Lung microvascular endothelial cell (primary cell): ENCODE data around the gene SPTBN1. TPM values are rescaled to one million over a fixed set of nuclear protein-coding genes. Genes with fewer than 3 reads are reported as not detected.

Experiments
- DNase-seq, 2 donors: peaks; one replicate each; pipeline versions ENCODE4 v3.0.0 to v3.0.0-alpha.2; 2010; ENCODE audit warnings: low read depth in 2 of 2
- total RNA-seq: library from RNA; depleted of rRNA; stranded (reverse); fragments of >200 nt; gene quantifications from 2 replicates; pipeline ENCODE4 v1.2.1, GENCODE V29; 2014

Gene SPTBN1
- total RNA-seq, 1 donor from 2014 or later = 652 TPM

- DNase-seq = no peak
Observed at GRCh38 chr2:54589038-54589339, 132.9 kb downstream of the SPTBN1 start.

- peak; percentile 93 to 98 for DNase-seq
Observed at GRCh38 chr2:54589340-54590215, 133.5 kb downstream of the SPTBN1 start.

GRCh38 chr2:54590216-54591120 is 134.3 kb downstream of the SPTBN1 start:
- no peak for DNase-seq

DNA sequence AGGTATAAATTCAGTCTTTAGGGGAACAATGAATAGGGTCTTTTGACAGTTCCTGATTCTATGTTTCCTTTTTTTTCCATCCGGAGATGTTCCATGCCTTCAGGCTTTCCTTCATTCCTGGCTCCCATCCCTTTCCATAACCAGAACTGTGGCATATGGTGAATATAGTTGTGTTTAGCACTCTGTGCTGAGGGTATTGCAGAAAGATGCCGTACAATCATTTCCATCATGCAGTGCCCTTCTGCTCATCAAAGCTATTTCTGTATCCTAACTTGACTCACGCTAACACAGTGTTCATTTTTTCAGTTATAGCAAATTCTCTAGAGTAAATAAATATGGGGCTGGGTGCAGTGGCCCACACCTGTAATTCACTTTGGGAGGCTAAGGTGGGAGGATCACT is 135.4 kb downstream of the SPTBN1 start:
- no peak for DNase-seq

- DNase-seq = no peak
Observed at GRCh38 chr2:54593249-54593648, 137.1 kb downstream of the SPTBN1 start.

DNA sequence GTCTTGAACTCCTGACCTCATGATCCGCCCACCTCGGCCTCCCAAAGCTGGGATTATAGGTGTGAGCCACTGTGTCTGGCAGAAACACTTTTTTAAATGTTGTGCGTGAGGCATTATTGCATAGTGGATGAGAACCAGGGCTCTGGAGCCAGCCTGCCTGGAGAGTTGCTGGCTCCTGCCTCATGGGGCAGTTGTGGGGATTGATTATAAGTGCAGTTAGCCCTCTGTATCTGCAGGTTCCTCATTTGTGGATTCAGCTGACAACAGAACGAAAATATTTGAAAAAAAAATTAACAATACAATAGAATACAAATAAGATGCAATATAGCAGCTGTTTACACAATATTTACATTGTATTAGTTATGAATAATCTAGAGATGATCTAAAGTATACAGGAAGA is 137.9 kb downstream of the SPTBN1 start:
- no peak for DNase-seq

DNA sequence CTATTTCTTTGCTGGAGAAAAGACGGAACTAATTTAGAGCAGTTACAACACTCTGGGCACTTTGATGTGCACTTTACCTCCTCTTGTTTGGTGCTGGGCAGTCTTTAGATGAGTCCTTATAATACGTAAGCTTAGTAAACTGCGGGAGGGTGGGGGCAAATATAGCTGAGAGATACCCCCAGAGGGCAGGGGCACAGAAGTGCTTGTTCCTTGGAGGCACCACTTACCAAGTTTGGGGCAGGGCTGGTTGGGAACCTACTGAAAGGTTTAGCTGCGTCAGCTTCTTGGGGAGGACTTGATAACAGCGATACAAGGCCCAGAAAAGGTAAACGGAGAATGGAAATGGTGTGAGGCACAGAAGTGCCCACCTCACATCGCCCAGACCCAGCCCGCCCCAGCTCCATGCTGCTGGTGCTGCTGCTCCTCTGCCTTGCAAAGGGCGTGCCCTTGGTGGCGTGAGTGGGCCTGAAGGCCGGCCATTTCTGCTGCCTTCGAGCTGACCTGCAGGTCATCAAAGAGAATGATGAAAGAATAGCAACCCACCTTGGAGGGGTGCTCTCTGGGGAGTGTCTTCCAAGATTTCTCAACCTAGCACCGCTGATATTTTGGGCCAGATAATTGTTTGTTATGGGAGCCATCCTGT is 139.2 kb downstream of the SPTBN1 start:
- no peak for DNase-seq

GRCh38 chr2:54595999-54596902 is 140.1 kb downstream of the SPTBN1 start:
- no peak for DNase-seq

GRCh38 chr2:54597153-54597848 is 141.2 kb downstream of the SPTBN1 start:
- no peak for DNase-seq

DNA sequence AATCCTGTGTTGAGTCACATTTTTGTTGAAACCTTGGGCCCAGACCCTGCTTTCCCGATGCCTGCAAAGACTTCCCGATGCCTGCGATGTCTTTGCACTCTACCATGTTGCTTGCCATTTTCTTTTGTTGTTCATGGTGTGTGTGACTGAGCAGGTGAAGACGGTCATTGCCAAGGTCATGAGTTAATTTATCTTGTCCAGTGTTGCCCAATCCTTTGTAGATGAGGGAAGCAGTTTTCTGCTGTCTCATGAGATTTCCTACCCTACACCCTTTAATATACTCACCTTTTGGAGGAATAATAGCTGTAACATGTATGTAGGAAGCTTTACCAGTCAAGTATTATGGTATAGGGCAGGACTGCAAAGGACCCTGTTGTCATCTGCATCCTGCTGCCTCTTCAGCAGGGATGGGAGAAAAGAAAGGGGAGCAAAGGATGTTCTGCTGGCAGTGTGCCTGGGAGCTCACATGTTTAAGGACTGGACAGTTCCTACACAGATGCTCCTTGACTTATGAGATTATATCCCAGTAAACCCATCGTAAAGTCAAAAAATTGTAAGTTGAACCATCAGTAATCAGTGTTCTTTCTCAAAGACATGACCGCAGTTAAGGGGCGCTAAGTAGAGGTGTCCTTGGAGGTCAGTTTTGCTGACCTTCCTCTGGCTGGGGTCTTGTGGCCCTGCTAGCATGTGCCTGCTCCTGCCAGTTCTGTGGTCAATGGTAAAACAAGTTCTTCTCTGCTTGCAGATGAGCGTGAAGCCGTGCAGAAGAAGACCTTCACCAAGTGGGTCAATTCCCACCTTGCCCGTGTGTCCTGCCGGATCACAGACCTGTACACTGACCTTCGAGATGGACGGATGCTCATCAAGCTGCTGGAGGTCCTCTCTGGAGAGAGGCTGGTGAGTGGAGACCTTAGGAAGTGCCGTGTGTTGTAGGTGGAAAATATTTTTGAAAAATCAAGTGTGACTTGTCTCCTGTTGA is 142.5 kb downstream of the SPTBN1 start:
- DNase-seq = no peak

- DNase-seq = no peak
Observed at GRCh38 chr2:54599326-54599710, 143.2 kb downstream of the SPTBN1 start.

DNA sequence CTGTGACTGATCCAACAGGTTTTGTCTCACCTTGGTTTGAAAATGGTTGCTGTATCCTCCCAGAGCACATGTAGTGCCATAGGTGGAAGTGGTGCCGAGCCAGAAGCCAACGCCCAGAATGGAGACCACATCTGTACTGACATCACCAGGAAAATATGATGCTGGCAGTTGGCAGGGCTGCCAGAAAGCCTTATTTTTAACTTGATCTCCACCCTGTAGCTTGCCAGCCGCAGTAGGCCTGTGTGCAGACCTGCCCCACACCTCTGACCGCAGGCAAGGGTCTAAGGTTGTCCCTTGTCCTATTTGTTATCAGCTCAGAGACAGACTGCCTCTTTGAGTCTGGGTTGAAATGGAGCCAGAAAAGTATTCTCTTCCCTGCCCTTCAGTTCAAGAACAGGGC is 143.8 kb downstream of the SPTBN1 start:
- DNase-seq = peak in 1 of 2 donors; percentile 88

DNA sequence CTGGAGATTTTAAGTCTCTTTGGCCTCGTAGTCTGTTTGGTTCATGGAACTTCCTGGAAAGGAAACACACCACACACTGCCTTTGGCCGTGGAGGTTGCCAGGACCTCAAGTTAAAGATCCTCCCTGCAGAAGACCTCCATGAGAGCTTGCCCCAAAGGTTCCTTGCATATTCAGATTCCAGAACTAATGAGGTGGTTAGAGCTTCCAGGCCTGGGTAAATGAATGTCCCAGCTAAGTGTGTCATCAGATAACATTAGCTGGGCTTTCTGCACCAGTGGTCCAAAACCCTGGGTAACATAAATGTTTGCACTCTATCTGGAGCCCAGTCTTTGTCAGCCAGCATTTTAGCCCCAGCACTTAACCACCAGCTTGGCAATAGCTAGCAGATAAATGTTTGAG is 145.2 kb downstream of the SPTBN1 start:
- no peak for DNase-seq

GRCh38 chr2:54602736-54603322 is 146.7 kb downstream of the SPTBN1 start:
- peak in 1 of 2 donors; percentile 24 for DNase-seq

- DNase-seq = peak; percentile 79 to 91
Observed at GRCh38 chr2:54603357-54603756, 147.2 kb downstream of the SPTBN1 start.

GRCh38 chr2:54603796-54604195 is 147.7 kb downstream of the SPTBN1 start:
- DNase-seq = no peak

- DNase-seq = peak; percentile 43 to 75
Observed at GRCh38 chr2:54604871-54605270, 148.7 kb downstream of the SPTBN1 start.

GRCh38 chr2:54605836-54606235 is 149.7 kb downstream of the SPTBN1 start:
- DNase-seq = peak; percentile 30 to 75
